NCI-H82 treated with DMSO at 0.1 percent for 48 hours (cell line): ENCODE data around the gene MYO1F.
"Not testable (repeated sequence)": the region's sequence is repeated elsewhere in the genome, so short reads cannot be mapped to it uniquely, and the experiment has no call there.

ENCODE experiments used
- DNase-seq: peaks from one replicate; lab custom pipeline; 2025; ENCODE audit not compliant: unreplicated experiment; lab: John Stamatoyannopoulos, UW

MYO1F gene

DNA sequence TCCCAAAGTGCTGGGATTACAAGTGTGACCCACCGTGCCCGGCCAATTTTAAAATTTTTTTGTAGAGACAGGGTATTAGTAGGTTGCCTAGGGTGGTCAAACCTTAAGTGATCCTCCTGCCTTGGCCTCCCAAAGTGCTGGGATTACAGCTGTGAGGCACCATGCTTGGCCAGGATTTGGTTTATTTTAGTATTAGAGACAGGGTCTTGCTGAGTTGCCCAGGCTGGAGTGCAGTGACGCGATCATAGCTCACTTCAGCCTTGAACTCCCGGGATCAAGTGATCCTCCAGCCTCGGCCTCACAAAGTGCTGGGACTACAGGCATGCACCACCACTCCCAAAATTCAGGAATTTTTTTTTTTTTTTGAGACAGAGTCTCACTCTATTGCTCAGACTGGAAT, 57.9 kb downstream of the MYO1F start:
- no peak for DNase-seq

DNA sequence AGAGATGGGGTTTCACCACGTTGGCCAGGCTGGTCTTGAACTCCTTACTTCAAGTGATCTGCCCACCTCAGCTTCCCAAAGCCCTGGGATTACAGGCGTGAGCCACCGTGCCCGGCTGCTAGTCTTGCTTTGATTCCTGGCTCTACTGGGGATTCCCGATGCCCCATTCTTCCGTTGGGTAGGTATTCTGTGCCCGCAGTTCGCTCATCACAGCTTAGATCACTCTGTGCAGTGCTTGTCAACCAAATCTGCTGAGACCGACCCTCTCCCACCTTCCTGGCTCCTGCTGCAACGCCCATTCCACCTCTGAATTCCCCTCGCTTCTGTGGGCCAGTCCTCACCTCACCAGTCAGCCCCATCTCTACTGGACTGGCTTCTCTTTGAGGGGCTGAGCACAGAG, 58.7 kb downstream of the MYO1F start:
- DNase-seq = no peak

DNA sequence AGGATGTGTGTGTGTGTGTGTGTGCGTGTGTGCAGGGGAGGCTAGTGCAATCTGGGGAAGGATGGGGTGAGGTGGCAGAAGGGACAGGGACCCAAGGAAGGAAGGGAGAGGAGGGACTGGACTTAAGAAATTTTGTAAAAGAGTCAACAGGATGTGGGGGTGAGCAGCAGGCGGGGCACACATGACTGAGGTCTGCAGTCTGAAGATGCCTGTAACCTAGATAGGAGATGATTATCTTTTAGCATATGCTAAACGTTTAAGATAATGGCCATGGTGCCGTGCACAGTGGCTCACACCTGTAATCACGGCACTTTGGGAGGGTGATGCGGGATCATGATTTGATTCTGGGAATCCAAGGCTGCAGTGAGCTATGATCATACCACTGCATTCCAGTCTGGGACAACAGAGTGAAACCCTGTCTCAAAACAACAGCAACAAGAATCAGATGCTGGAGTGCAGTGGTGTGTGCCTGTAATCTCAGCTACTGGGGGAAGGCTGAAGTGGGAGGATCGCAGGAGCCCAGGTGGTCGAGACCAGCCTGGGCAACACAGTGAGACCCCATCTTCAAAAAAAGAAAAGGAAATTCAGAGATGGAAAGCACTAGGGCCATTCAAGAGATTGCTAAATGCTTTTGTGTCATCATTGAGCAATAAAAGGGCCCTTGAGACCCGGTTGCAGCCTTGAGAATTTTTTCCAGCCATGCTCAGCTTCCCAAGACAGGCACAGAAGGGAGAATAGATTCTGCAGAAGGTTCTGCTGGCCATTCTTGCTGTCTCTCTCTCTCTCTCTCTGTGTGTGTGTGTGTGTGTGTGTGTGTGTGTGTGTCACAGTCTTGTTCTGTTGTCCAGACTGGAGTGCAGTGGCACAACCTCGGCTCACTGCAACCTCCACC, 59.4 kb downstream of the MYO1F start:
- no peak for DNase-seq

DNA sequence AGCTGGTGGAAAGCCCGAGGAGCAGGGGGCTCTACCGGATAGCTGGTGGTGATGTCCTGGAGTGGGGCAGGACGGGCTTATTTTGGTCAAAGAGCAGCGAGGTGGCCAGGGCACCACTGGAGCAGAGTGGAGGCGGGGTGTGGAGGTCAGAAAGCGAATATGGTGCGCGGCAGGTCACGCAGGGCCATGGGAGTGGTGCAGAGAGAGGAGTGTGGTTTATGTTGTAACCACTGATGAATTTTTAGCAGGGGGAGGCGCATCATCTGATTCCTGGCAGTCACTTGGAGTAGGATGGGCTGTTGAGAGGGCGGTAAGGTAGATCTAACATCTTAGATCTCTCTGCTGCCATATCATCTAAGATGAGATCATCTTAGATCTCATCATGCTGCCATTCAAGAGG, 61.9 kb downstream of the MYO1F start:
- no peak for DNase-seq

DNA sequence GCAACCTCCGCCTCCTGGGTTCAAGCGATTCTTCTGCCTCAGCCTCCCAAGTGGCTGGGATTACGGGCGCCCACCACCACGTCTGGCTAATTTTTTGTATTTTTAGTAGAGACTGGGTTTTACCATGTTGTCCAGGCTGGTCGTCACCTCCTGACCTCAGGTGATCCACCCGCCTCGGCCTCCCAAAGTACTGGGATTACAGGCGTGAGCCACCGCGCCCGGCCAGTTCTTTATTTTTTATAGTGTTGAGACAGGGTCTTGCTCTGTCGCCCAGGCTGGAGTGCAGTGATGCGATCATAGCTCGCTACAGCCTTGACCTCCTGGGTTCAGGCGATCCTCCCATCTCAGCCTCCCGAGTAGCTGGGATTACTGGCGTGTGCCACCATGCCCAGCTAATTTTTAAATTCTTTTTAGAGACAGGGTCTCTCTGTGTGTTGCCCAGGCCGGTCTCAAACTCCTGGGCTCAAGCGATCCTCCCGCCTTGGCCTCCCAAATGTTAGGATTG, 62.7 kb downstream of the MYO1F start:
- not testable (repeated sequence) for DNase-seq

DNA sequence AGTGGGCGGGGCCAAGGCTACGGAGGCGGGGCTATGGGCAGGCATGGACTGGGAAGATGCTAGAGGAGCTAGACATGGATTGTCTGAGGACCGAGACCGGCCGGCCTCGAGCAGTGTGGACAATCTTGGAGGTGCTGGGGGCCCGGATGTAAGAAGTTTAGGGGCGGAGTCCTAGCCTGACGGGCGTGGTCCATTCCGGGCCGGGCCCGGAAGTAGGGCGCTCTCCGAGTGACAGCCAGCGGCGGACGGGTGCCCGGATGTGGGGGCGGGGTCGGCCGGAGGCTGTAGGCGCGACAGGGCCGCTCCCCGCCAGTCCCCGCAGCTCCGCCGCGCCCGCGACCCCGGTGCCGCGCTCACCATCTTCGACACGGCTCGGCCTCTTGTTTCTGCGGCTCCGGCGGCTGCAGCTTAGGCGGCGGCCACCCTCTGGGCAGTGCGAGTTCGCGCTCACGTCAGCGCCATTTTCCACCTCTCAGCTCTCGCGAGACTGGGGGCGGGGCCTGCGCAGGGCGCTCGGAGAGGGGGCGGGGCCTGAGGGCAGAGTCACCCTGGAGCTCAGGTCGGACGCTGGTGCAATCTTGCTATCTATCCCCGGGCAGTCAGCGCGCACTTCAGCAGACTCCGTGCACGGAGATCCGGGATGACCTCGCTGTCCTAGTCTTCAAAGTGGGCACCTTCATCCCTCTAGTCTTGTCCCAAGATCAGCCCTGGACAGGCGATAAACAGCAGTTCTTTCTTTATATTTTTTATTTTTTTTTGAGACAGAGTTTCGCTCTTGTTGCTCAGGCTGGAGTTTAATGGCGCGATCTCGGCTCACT, 63.3 kb downstream of the MYO1F start, which contains the start of gene ZNF414:
TSS of gene ZNF414 (minus strand) at position 481 of the 818 bp plus-strand sequence. CDS start at position 360, 121 bp downstream.
- DNase-seq = peak; percentile 92

DNA sequence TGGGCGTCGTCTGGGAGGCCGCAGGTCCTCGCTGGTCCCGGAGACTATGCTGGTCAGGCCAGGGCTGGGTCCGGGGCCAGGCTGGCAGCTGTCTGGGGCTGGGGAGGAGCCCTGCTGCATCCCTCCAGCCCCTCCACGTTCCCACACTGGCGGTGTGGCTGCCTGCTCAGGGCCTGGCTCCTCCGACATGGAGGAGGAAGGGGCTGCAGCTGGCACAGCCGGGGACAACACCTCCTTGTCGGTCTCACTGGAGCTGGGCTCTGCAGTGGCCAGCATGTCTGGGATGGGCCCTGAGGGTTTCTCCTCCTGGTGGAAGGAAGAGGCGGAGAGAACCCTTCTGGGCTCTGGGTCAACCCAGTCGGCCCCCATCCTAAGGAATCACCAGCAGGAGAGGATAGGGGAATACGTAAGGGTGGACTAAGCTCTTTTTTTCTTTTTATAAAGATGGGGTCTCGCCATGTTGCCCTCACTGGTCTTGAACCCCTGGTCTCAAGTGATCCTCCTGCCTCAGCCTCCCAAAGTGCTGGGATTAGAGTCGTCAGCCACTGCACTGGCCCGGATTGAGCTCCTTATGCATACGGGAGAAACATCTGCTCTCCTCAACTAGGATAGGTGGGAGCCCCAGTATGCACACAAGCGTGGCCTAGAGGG, 64.1 kb downstream of the MYO1F start:
- no peak for DNase-seq

DNA sequence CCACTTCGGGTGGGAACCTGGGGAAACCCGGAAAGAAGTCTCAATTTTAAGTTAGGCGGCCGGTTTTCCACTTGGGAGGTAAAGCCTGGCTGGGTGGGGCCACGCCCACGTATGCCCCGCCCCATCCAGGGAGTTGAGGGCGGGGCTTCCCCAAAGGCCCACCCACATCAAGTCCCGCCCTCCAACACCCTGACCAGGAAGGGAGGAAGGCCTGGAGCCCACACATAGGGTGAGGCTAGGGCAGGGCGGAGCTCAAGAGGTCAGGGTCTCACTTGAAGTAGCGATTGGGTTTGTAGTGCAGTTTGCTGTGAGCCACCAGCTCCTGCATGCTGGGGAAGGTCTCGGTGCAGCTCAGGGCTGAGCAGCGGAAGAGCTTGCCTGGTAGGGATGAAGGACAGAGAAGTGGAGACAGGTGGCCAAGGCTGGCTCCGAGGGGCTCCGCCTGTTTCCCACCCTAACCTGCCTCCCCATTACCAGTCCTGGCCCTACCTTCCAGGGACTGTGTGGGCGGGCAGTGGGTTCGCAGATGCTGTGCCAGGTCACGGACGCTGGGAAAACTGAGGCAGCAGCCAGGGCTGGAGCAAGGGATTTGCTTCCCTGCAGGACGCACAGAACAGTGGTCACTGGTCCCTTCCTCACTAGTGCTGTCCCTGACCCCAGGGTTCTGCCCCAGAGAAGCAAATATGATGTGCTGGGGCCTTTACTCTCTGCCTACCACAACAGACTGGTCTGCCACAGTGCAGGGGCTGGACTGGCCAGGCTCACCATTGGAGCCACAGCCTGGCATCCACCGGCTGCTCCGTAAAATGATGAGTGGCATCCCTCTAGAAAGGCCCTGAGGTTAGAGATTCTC, 64.9 kb downstream of the MYO1F start:
- no peak for DNase-seq

DNA sequence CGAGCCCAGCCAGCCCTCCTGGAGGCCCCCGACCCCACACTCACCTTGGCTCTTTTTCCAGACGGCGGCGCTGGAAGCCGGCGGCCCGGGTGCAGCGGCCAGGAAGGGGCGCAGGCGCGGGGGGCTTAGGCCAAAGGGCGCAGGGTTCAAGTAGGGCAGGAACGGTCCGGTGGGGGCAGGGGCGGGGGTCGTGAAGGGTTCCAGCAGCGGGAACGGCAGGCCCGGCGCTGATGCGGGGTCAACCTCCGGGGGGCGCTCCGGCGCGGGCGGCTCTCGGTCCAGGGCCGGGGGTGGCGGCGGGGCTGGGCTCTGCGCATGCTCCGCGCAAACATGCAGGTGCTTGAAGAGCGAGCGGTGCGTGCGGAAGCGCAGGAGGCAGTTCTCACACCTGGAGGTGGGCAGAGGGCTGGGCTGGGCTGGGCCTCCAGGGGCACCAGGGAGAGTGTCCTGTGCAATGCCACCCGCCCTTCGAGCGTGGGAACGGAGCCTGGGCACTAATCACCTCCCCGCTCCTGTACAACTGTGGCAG, 65.6 kb downstream of the MYO1F start:
- DNase-seq = no peak

DNA sequence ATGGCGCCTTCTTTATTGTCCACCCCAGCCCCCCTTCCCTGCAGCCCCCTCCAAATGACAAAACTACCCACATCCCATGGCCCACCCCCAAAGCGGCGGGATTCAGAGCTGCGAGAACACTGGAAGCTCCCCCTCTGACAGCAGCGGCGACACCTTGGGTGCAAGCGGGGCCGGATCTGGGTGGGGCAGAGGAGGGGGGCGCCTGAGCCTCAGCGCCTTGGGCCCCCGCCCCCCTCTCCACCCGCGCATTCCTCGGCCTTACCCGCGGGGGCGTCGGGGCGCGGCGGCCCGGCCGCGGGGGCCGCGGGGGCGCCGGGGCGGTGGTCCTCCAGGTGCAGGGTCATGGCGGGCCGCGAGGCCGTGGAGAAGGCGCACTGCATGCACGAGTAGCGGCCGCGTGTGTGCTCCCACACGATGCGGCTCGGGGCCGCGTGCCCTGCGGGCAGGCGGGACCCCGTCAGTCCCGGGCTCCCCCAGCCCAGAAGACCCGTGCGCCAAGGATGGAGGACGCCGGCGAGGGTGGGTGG, 66.6 kb downstream of the MYO1F start:
- DNase-seq = no peak

DNA sequence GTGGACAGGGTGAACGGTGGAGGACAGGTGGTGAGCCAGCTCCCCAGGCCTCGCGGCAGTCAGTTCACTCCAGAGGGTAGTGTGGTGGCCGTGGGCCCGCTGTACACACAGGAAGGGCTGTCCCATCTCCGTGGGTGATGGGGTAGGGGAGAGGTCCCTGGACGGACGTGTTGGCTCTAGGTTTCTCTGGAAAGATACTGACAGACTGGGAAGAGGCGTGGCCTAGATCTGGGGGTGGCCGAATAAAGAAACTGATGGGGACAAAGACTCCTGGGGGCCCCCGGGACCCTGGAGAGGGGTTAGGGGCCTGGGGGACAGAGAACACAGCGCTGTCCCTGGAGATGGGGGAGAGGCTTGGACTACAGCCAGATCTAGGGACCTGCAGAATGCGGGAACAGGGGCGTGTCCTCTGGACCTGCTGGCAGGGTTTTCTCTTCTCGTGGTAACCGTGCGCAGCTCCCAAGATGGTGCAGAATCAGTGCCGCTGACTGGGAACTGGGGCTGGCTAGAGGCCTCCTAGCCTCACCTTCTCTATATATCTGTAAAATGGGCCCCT, 70.8 kb downstream of the MYO1F start:
- no peak for DNase-seq

DNA sequence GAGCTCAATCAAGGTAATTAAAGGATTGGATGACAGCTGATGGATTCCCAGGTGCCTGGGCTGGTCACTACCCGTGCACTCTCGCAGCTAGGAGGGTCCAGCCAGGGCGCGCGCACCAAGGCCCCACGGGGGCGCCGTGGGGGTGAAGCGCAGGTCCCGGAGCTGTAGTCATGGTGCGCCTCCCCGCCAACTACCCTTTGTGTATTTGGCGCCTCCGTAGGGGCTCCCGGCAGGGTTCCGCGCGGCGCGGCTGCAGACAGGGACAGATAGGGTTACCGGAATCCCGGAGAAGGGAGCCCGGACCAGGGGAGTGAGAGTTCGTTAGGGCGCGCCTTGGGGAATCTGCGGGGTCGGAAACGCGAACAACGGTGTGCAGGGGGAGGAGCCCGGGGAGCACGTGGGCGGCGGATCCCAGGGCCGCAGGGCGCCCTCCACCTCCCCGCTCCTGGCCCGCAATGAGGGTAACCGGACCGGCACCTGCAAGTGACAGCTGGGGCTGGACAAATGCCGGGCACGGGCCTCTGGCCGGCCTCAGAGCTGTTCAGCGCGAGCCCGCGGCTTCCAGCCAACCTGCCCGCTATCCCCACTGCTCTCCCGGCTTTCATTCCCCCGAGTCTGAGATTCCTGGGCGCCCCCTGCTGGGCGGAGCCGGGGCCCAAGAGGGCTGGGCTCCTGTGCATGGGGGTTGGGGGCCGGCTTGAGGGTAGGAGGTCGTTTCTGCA, 71.4 kb downstream of the MYO1F start:
- DNase-seq = peak; percentile 32

DNA sequence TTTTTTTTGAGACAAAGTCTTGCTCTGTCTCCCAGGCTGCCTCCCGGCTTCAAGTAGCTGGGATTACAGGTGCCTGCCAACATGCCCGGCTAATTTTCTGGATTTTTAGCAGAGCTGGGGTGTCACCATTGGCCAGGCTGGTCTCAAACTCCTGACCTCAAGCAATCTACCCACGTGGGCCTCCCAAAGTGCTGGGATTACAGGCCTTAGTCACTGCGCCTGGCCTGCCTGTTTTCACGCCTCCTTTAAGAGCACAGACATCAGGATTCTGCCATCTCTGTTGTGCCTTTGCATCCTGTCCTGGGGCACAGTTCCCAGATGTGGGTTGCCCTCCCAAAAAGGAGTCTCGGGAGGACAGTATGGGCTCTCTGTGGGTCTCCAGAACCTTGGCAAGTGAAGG, 72.3 kb downstream of the MYO1F start:
- no peak for DNase-seq

DNA sequence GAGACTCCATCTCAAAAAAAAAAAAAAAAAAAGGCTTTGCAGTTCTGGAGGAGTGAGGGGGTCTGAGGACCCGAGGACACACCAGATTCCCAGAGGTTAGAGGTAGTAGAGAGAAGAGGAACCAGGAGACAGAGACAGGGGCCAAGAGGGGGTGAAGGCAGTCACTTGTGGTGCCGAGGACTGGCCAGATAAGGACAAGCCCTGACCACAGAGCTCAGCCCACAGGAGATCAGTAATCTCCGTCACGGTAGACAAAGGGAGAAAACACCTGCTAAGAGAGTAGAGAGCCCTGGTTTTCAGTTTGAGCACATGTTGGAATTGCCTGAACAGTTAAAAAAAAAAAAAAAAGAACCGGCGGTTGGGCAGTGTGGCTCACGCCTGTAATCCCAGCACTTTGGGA, 73.1 kb downstream of the MYO1F start:
- DNase-seq = no peak

DNA sequence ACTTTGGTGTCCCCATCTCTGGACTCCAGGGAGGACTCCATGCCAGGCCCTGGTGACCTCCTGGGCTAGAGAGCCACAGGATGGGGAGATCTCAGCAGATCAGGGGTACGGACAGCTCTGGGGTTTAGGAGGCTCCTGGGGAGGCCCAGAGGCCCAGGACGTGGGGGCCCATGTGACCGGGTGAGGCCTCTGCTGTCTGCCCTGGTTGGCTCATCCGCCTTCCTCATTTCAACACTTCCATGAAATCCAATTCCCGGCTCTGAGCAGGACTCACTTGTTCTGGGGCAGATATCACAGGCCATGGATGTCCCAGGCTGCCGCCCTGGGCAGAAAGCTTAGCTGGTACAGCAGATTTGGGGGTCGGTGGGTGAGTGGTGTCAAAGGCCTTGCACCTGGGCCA, 73.7 kb downstream of the MYO1F start:
- DNase-seq = no peak

DNA sequence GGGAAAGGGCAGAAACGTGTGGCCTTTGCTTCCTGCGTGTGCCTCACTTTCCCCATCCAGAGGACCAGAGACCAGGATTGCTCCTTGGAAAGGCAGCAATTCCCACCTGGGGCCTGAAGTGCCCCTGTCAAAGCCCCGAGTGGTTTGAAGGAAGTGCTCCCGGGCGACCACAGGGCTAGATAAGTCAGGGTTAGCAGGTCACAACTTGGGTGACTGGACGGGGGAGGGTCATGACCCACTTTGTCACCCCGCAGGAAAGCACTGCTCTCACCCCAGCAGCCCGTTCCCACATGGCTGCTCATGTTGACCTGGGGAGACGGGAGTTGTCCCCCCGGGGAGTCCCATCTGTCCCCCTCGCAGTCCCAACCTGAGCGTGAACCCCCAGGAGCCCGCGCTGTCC, 75.3 kb downstream of the MYO1F start:
- DNase-seq = no peak

DNA sequence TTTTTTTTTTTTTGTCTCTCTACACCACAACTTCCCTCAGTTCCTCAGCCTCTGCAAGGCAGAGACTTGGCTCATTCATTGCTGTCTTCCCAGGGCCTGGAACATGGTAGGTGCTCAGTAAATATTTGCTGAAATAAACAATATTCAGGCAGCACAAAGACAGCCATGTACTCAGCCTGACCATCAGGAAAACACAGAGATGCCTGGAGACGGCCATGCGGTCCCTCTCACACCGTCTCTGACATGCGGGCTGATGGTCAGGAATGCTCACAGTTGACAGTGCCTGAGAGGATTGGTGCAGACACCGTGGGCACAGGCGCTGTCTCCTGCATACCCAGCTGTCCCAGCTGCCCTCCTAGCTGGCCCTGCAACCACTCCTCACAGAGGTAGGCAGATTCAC, 75.7 kb downstream of the MYO1F start:
- no peak for DNase-seq

DNA sequence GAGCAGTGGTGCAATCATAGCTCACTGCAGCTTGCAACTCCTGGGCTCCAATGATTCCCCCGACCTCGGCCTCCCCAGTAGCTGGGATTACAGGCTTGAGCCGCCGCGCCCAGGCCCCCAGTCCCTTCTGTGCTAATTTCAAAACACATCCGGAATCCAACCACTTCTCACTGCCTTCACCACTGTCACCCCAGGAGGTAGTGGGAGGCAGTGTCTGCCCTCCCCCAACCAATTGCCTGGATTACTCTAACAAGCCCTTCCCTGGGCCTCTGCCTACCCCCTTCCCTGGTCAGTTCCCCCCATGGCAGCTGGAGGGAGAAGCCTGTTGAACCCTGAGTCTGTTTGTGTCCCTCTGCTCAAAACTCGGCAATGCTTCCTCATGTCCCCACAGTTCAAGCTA, 77.1 kb downstream of the MYO1F start:
- DNase-seq = no peak
